HCT116 (cell line): ENCODE measurements around the gene RAD18.

Source experiments
- CEBPB ChIP-seq: IDR thresholded peaks from 2 replicates; pipeline ENCODE4 v1.6.1; 2012; ENCODE audit warnings: low read depth
- EZH2 ChIP-seq: fragments of 200-600 bp; sonication (generic); IDR thresholded peaks from 2 replicates; pipeline ENCODE4 v1.6.1; 2017; ENCODE audit warnings: antibody characterized with exemption, mixed run types
- EZH2phosphoT487 ChIP-seq: fragments of 200-600 bp; IDR thresholded peaks from 2 replicates; pipeline ENCODE4 v1.6.1; 2018; ENCODE audit warnings: antibody characterized with exemption, borderline replicate concordance
- MAX ChIP-seq: IDR thresholded peaks from 2 replicates; pipeline ENCODE4 v1.6.1; 2012
- POLR2A ChIP-seq: IDR thresholded peaks from 2 replicates; pipeline ENCODE4 v1.7.0; 2011; ENCODE audit warnings: borderline replicate concordance; ENCODE audit not compliant: insufficient read depth, insufficient read length; ENCODE audit errors: extremely low read depth
- POLR2AphosphoS5 ChIP-seq: IDR thresholded peaks from 2 replicates; pipeline ENCODE4 v1.6.1; 2011; ENCODE audit warnings: mild to moderate bottlenecking, low read depth, low read length, moderate library complexity
- RAD21 ChIP-seq: IDR thresholded peaks from 2 replicates; pipeline ENCODE4 v1.6.1; 2012; ENCODE audit warnings: low read depth, mild to moderate bottlenecking
- SRF ChIP-seq: IDR thresholded peaks from 2 replicates; pipeline ENCODE4 v1.6.1; 2012; ENCODE audit warnings: low read depth
- TCF7L2 ChIP-seq: IDR thresholded peaks from 2 replicates; pipeline ENCODE4 v1.7.0; 2011; ENCODE audit warnings: borderline replicate concordance, inconsistent platforms; ENCODE audit not compliant: insufficient read depth, insufficient read length; ENCODE audit errors: extremely low read depth
- YY1 ChIP-seq: IDR thresholded peaks from 2 replicates; pipeline ENCODE4 v1.6.1; 2011; ENCODE audit warnings: low read length, low read depth, moderate library complexity, mild to moderate bottlenecking; ENCODE audit not compliant: insufficient replicate concordance; ENCODE audit errors: extremely low read depth
- ZFX ChIP-seq: fragments of 450-650 bp; IDR thresholded peaks from 2 replicates; pipeline ENCODE4 v1.6.1; 2017
- ZNF274 ChIP-seq: fragments of 200-500 bp; sonication (Bioruptor generic); IDR thresholded peaks from 2 replicates; pipeline ENCODE4 v1.6.1; 2014; ENCODE audit warnings: mild to moderate bottlenecking, low read depth, low read length, inconsistent platforms
- TF ChIP-seq, protein P1 (sequence below), 3 experiments: fragments of 200-600 bp in 1 of 3; sonication (generic) in 1 of 3; IDR thresholded peaks in 2 of 3; conservative IDR thresholded peaks in 1 of 3; 2 replicates each; pipeline ENCODE4 v1.5.1; 2012 to 2017; ENCODE audit warnings: low read depth in 2 of 3, low read length in 2 of 3, antibody characterized with exemption in 1 of 3, borderline replicate concordance in 1 of 3, control low read depth in 1 of 3, mild to moderate bottlenecking in 1 of 3, mixed read lengths in 1 of 3, mixed run types in 1 of 3, moderate library complexity in 1 of 3; ENCODE audit not compliant: insufficient read depth in 1 of 3

GRCh38 chr3:9000041-9000440 is 36.8 kb upstream of the RAD18 start:
- no peak for TF ChIP-seq POLR2AphosphoS5
- no peak for TF ChIP-seq ZNF274
- no peak for TF ChIP-seq YY1
- TF ChIP-seq MAX, result no peak
- TF ChIP-seq, protein P1, sequence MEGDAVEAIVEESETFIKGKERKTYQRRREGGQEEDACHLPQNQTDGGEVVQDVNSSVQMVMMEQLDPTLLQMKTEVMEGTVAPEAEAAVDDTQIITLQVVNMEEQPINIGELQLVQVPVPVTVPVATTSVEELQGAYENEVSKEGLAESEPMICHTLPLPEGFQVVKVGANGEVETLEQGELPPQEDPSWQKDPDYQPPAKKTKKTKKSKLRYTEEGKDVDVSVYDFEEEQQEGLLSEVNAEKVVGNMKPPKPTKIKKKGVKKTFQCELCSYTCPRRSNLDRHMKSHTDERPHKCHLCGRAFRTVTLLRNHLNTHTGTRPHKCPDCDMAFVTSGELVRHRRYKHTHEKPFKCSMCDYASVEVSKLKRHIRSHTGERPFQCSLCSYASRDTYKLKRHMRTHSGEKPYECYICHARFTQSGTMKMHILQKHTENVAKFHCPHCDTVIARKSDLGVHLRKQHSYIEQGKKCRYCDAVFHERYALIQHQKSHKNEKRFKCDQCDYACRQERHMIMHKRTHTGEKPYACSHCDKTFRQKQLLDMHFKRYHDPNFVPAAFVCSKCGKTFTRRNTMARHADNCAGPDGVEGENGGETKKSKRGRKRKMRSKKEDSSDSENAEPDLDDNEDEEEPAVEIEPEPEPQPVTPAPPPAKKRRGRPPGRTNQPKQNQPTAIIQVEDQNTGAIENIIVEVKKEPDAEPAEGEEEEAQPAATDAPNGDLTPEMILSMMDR (IDR thresholded peaks at IDR 0.05 in 2 of 3, conservative IDR thresholded peaks at IDR 0.05 in 1 of 3; ENCODE audit: borderline replicate concordance in 1 of 3, insufficient read depth in 1 of 3, low read depth in 2 of 3, low read length in 2 of 3), result no peak
- no peak for TF ChIP-seq TCF7L2
- TF ChIP-seq POLR2A, result no peak
- TF ChIP-seq EZH2, result no peak
- no peak for TF ChIP-seq ZFX
- TF ChIP-seq CEBPB, result no peak
- no peak for TF ChIP-seq RAD21
- no peak for TF ChIP-seq EZH2phosphoT487
- TF ChIP-seq SRF, result no peak
